Tibial nerve (tissue), 4 donors: ENCODE data around the gene BCAT1. TPM values are rescaled to one million over a fixed set of nuclear protein-coding genes. Genes with fewer than 3 reads are reported as not detected.
A peak's percentile ranks its signal among the peaks of the same experiment; 100 is the strongest.

Source experiments
- DNase-seq, 2 donors: peaks; one replicate each; pipeline ENCODE4 v3.0.0-alpha.2; 2019; ENCODE audit warnings: low spot score in 2 of 2
- H3K27ac ChIP-seq, 4 donors: fragments of 200-600 bp; sonication (generic) in 3 of 4; one replicate each; pipeline ENCODE4 v1.5.1; 2017 to 2019; ENCODE audit warnings: mild to moderate bottlenecking in 1 of 4
- H3K27me3 ChIP-seq, 2 donors: fragments of 200-600 bp; sonication (generic) in 1 of 2; one replicate each; pipeline versions ENCODE4 v1.5.1 to v1.6.0; 2017 to 2019
- H3K36me3 ChIP-seq, 3 donors: fragments of 200-600 bp; sonication (generic); one replicate each; pipeline ENCODE4 v1.5.1; 2018 to 2019
- H3K4me1 ChIP-seq, 4 donors: fragments of 200-600 bp; sonication (generic) in 3 of 4; one replicate each; pipeline ENCODE4 v1.5.1; 2017 to 2019
- H3K4me3 ChIP-seq, 4 donors: fragments of 200-600 bp; sonication (generic) in 3 of 4; one replicate each; pipeline ENCODE4 v1.5.1; 2017 to 2019; ENCODE audit warnings: mild to moderate bottlenecking in 1 of 4, moderate library complexity in 1 of 4
- H3K9me3 ChIP-seq, 4 donors: fragments of 200-600 bp; sonication (generic) in 3 of 4; one replicate each; pipeline ENCODE4 v1.5.1; 2017 to 2019
- EP300 ChIP-seq, 2 donors: sonication (generic); formaldehyde crosslinking; IDR thresholded peaks; one replicate each; pipeline ENCODE4 v1.6.1; 2017; ENCODE audit warnings: antibody characterized with exemption in 2 of 2, mild to moderate bottlenecking in 1 of 2
- POLR2A ChIP-seq, 2 donors: fragments of 450-650 bp; IDR thresholded peaks; one replicate each; pipeline ENCODE4 v1.6.1; 2017; ENCODE audit warnings: antibody characterized with exemption in 2 of 2, mild to moderate bottlenecking in 2 of 2, moderate library complexity in 2 of 2
- WGBS, 2 donors: methylation state at CpG; one replicate each; pipeline ENCODE4 v1.1.5; 2018; 5-methylcytosine and 5-hydroxymethylcytosine counted together
- total RNA-seq, 4 donors: library from RNA; depleted of rRNA; stranded (reverse); fragments of >200 nt; gene quantifications; one replicate each; pipeline ENCODE4 v1.1.0, GENCODE V29; 2016
- TF ChIP-seq, protein P1 (sequence below), 5 experiments: fragments of 200-600 bp in 3 of 5; fragments of 450-650 bp in 2 of 5; sonication (generic) in 3 of 5; IDR thresholded peaks; one replicate each; pipeline ENCODE4 v1.5.1; 2016 to 2019; ENCODE audit warnings: antibody characterized with exemption in 5 of 5, mild to moderate bottlenecking in 3 of 5, moderate library complexity in 2 of 5

Gene BCAT1
- total RNA-seq, 4 donors from 2014 or later: 17.8 to 41.1 (median 35.0) TPM

GRCh38 chr12:24845615-24846014 lies 103.3 kb downstream of the BCAT1 start:
- DNase-seq: no peak
- 85 to 90% methylated on average over 3 of the region's 3 CpGs for WGBS, 2 donors
- Histone ChIP-seq H3K9me3 (no peaks in the 10 kb centered on the region), H3K4me1 (no peaks in the 10 kb centered on the region), H3K27ac (no peak overlapping the region), H3K36me3 (no peaks in the 10 kb centered on the region), H3K27me3 (no peaks in the 10 kb centered on the region), H3K4me3 (no peak overlapping the region)
- TF ChIP-seq, protein P1, sequence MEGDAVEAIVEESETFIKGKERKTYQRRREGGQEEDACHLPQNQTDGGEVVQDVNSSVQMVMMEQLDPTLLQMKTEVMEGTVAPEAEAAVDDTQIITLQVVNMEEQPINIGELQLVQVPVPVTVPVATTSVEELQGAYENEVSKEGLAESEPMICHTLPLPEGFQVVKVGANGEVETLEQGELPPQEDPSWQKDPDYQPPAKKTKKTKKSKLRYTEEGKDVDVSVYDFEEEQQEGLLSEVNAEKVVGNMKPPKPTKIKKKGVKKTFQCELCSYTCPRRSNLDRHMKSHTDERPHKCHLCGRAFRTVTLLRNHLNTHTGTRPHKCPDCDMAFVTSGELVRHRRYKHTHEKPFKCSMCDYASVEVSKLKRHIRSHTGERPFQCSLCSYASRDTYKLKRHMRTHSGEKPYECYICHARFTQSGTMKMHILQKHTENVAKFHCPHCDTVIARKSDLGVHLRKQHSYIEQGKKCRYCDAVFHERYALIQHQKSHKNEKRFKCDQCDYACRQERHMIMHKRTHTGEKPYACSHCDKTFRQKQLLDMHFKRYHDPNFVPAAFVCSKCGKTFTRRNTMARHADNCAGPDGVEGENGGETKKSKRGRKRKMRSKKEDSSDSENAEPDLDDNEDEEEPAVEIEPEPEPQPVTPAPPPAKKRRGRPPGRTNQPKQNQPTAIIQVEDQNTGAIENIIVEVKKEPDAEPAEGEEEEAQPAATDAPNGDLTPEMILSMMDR (IDR thresholded peaks at IDR 0.05): no peak
- TF ChIP-seq POLR2A (IDR thresholded peaks at IDR 0.05) (no peak), EP300 (IDR thresholded peaks at IDR 0.05) (no peak)

DNA sequence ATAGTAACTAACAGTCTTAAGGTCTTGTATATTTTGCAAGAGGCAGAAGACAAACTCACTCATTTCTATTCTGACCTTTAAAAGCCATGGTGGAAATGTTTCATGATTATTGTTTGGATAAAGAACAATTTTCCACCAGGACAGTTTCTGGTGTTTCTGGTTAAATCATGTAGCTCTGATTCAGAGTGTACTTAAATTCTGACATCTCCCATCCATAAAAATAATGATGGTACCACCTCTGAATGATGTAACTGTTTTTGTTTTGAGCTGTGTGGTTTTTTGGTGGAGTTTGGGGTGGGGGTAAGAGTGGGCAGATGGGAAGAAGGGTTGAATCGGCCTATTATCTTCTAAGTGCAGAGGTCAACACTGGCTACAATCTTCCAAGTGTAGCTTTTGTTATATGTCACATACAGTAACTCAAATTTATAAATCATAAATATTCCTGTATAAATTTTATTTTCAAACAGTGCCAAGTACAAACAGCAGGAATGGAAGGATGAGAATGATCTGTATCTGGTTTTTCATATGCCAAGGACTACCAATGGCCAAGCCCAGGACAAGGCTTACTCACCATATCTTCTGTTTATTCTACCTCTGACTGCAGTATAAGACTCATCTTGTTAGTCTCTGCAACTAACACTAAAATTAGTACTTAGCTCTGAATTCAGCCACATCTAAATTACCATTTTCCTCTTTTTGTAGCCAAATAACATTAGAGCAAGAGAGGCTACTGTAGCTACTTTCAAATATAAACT lies 108.7 kb downstream of the BCAT1 start:
- Histone ChIP-seq H3K4me3 (no peak overlapping the region), H3K4me1 (peaks cover 0 to 40% (median 26%) of the 10 kb centered on the region in 4 donors), H3K36me3 (no peaks in the 10 kb centered on the region), H3K27me3 (no peaks in the 10 kb centered on the region), H3K27ac (peak overlapping the region in 2 of 4 donors; percentile 52 to 63), H3K9me3 (no peaks in the 10 kb centered on the region)
- TF ChIP-seq EP300 (IDR thresholded peaks at IDR 0.05): no peak
- TF ChIP-seq, protein P1 (IDR thresholded peaks at IDR 0.05): no peak
- TF ChIP-seq POLR2A (IDR thresholded peaks at IDR 0.05): no peak
- no peak for DNase-seq
- 37 to 38% methylated on average over 1 of the region's 1 CpG for WGBS, 2 donors

DNA sequence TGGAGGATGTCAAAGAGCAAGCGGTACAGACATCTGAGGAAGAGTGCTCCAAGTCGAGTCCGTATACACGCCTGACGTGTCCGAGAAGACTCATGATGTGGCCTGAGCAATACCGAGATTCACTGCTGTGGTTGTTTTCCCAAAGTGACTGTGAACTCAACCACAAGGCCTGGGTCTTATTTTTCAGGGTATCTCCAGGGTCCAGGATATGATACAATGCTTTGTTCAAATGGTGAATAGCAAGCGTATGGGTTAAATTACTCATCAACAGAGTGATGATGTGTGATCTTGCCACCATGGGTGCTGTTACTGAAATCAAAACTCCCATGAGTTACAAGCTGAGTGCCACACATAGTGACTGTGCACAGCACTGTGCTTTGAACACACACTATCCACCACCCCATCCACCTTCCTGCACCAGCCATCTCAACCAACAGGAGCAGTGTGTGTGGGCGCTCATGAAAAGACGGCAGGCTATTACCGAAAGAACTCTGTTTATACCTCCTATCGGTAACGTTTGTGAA lies 109.6 kb downstream of the BCAT1 start:
- peak overlapping the region in 3 of 4 donors; percentile 50 to 70 (median 63) for H3K27ac ChIP-seq
- no peak for DNase-seq
- H3K27me3 ChIP-seq: no peaks in the 10 kb centered on the region
- no peaks in the 10 kb centered on the region for H3K36me3 ChIP-seq
- peaks cover 0 to 43% (median 26%) of the 10 kb centered on the region in 4 donors for H3K4me1 ChIP-seq
- WGBS, 2 donors: 72 to 74% methylated on average over 13 of the region's 13 CpGs
- H3K4me3 ChIP-seq: no peak overlapping the region
- no peaks in the 10 kb centered on the region for H3K9me3 ChIP-seq
- TF ChIP-seq, protein P1 (IDR thresholded peaks at IDR 0.05): no peak

- Histone ChIP-seq H3K9me3 (no peaks in the 10 kb centered on the region), H3K27ac (peak overlapping the region in 3 of 4 donors; percentile 50 to 70 (median 63)), H3K4me3 (no peak overlapping the region), H3K4me1 (peaks cover 0 to 43% (median 26%) of the 10 kb centered on the region in 4 donors), H3K36me3 (no peaks in the 10 kb centered on the region), H3K27me3 (no peaks in the 10 kb centered on the region)
- 6 to 47% methylated on average over 2 of the region's 2 CpGs for WGBS, 2 donors
- peak; percentile 31 to 84 for DNase-seq
- peak; percentile 90 to 98 for TF ChIP-seq EP300 (IDR thresholded peaks at IDR 0.05)
- TF ChIP-seq, protein P1 (IDR thresholded peaks at IDR 0.05): no peak
Observed at GRCh38 chr12:24838531-24838950, 110.4 kb downstream of the BCAT1 start.

DNA sequence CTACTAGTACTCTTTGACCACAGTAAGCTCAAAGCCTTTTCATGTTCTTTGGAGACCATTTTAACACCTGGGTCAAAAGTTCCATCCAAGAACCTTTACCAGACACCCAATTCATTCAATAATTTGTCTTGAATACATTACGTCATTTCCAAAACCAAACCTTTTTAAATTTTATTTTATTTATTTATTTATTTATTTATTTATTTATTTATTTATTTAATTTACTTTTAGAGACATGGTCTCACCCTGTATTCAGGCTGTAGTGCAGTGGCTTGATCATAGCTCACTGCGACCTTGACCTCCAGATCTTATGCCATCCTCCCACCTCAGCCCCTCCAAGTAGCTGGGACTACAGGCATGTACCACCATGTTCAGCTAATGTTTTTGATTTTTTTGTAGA lies 113.5 kb downstream of the BCAT1 start:
- H3K4me1 ChIP-seq: peaks cover 0 to 42% (median 25%) of the 10 kb centered on the region in 4 donors
- H3K4me3 ChIP-seq: no peak overlapping the region
- no peaks in the 10 kb centered on the region for H3K36me3 ChIP-seq
- H3K27me3 ChIP-seq: no peaks in the 10 kb centered on the region
- H3K27ac ChIP-seq: no peak overlapping the region
- no peak for DNase-seq
- WGBS, 2 donors: 96 to 98% methylated on average over 2 of the region's 2 CpGs
- no peak for TF ChIP-seq EP300 (IDR thresholded peaks at IDR 0.05)
- TF ChIP-seq, protein P1 (IDR thresholded peaks at IDR 0.05): no peak
- TF ChIP-seq POLR2A (IDR thresholded peaks at IDR 0.05): no peak
- no peaks in the 10 kb centered on the region for H3K9me3 ChIP-seq
